Activated CD8-positive, alpha-beta memory T cell treated with anti-CD3 and anti-CD28 coated beads, Interleukin-2, amount 50 U/mL, for 24 hours (primary cell): Measurements from ENCODE around the gene CLTA.
"Not testable (repeated sequence)": the region's sequence is repeated elsewhere in the genome, so short reads cannot be mapped to it uniquely, and the experiment has no call there.

ENCODE experiments used
- DNase-seq: peaks from one replicate; pipeline ENCODE4 v3.0.0-alpha.2; 2020; ENCODE audit errors: extremely low read depth

CLTA gene

GRCh38 chr9:36239675-36240074 lies 49.0 kb downstream of the CLTA start:
- DNase-seq = not testable (repeated sequence)

- DNase-seq = no peak
Measured at GRCh38 chr9:36245906-36246305, 55.2 kb downstream of the CLTA start.

GRCh38 chr9:36247356-36247755 lies 56.6 kb downstream of the CLTA start:
- DNase-seq = no peak

GRCh38 chr9:36248061-36248460 lies 57.3 kb downstream of the CLTA start:
- not testable (repeated sequence) for DNase-seq

- DNase-seq = no peak
Measured at GRCh38 chr9:36249189-36249588, 58.5 kb downstream of the CLTA start.

GRCh38 chr9:36250079-36250478 lies 59.4 kb downstream of the CLTA start:
- no peak for DNase-seq

GRCh38 chr9:36251428-36251827 lies 60.7 kb downstream of the CLTA start:
- DNase-seq = no peak

GRCh38 chr9:36258208-36258995 lies 67.7 kb downstream of the CLTA start, which contains the start of gene GNE:
Gene GNE, minus strand, starts transcription at chr9:36258448. Its CDS starts 9,093 bp downstream, at chr9:36249355.
- DNase-seq = peak; percentile 95

GRCh38 chr9:36258996-36259533 lies 68.3 kb downstream of the CLTA start:
- no peak for DNase-seq
